IMR-90 (cell line): ENCODE results near the gene RABL2B. TPM values are rescaled to one million over a fixed set of nuclear protein-coding genes. Genes with fewer than 3 reads are reported as not detected.

Experiments used
- ATAC-seq: fragments of 200-7000 bp; cut with Tn5 transposase; 2 replicates; pipeline ENCODE4 v1.9.1; 2020; ENCODE audit warnings: low read depth, mild to moderate bottlenecking, moderate library complexity
- BruUV-seq: library from RNA; stranded (reverse); fragments of 400-500 nt; replicated peaks from 2 replicates; lab custom pipeline; 2021; lab: Mats Ljungman, UMichigan
- CTCF ChIA-PET: fragments of 300-600 bp; formaldehyde crosslinking; extraction: SDS; loops from one replicate; lab custom pipeline; 2021; ENCODE audit warnings: antibody characterized with exemption; lab: Yijun Ruan, JAX
- POLR2A ChIA-PET: fragments of 300-600 bp; sonication (Branson Sonifier 250); formaldehyde crosslinking; loops from one replicate; lab custom pipeline; 2022; ENCODE audit warnings: antibody characterized with exemption; ENCODE audit not compliant: unreplicated experiment; lab: Charles Lee
- DNase-seq: peaks from one replicate; pipeline ENCODE4 v3.0.0; 2013
- H2AFZ ChIP-seq: replicated peaks from 2 replicates; pipeline ENCODE3; 2013; ENCODE audit warnings: low read length, mild to moderate bottlenecking; ENCODE audit not compliant: poor library complexity
- H2AK5ac ChIP-seq: 2 replicates; pipeline ENCODE4 v1.6.1; 2013; ENCODE audit warnings: low read depth, low read length, inconsistent platforms
- H2AK9ac ChIP-seq: replicated peaks from 2 replicates; pipeline ENCODE3; 2013; ENCODE audit warnings: mild to moderate bottlenecking, low read depth, low read length, moderate library complexity; ENCODE audit not compliant: poor library complexity
- H2BK120ac ChIP-seq: 2 replicates; pipeline ENCODE4 v1.6.1; 2013; ENCODE audit warnings: low read depth, low read length, inconsistent platforms
- H2BK15ac ChIP-seq: 3 replicates; pipeline ENCODE4 v1.6.1; 2013; ENCODE audit warnings: low read depth, low read length, inconsistent platforms
- H2BK20ac ChIP-seq: 2 replicates; pipeline ENCODE4 v1.6.1; 2013; ENCODE audit warnings: low read depth, mild to moderate bottlenecking, inconsistent platforms, low read length, moderate library complexity
- H2BK5ac ChIP-seq: 2 replicates; pipeline ENCODE4 v1.6.1; 2013; ENCODE audit warnings: mild to moderate bottlenecking, low read depth, low read length, inconsistent platforms; ENCODE audit not compliant: poor library complexity, severe bottlenecking
- H3K14ac ChIP-seq: replicated peaks from 2 replicates; pipeline ENCODE4 v1.6.1; 2013; ENCODE audit warnings: low read depth, low read length, inconsistent platforms
- H3K18ac ChIP-seq: 2 replicates; pipeline ENCODE4 v1.6.1; 2013; ENCODE audit warnings: low read depth, low read length, control low read depth
- H3K23ac ChIP-seq: 2 replicates; pipeline ENCODE4 v1.6.1; 2013; ENCODE audit warnings: low read depth, low read length, inconsistent platforms
- H3K27ac ChIP-seq: 2 replicates; pipeline ENCODE4 v1.5.1; 2013; ENCODE audit warnings: mild to moderate bottlenecking, control low read depth, low read length; ENCODE audit not compliant: insufficient read depth
- H3K27me3 ChIP-seq: 2 replicates; pipeline ENCODE4 v1.6.1; 2013; ENCODE audit warnings: low read length; ENCODE audit not compliant: control insufficient read depth, insufficient read depth
- H3K36me3 ChIP-seq: 2 replicates; pipeline ENCODE4 v1.6.1; 2013; ENCODE audit warnings: low read length, mixed read lengths; ENCODE audit not compliant: control insufficient read depth, insufficient read depth
- H3K4ac ChIP-seq: 2 replicates; pipeline ENCODE4 v1.6.1; 2013; ENCODE audit warnings: low read depth, low read length, inconsistent platforms
- H3K4me1 ChIP-seq: 2 replicates; pipeline ENCODE4 v1.6.1; 2013; ENCODE audit warnings: low read length, mixed read lengths; ENCODE audit not compliant: control insufficient read depth, insufficient read depth
- H3K4me2 ChIP-seq: 2 replicates; pipeline ENCODE4 v1.6.1; 2013; ENCODE audit warnings: low read depth, mild to moderate bottlenecking, control low read depth, low read length, moderate library complexity
- H3K4me3 ChIP-seq: 2 replicates; pipeline ENCODE4 v1.5.1; 2013; ENCODE audit warnings: low read depth, mild to moderate bottlenecking, control low read depth, low read length, moderate library complexity; ENCODE audit not compliant: insufficient read depth
- H3K56ac ChIP-seq: 2 replicates; pipeline ENCODE4 v1.6.1; 2013; ENCODE audit warnings: low read length, inconsistent platforms; ENCODE audit not compliant: insufficient read depth; ENCODE audit errors: extremely low read depth
- H3K79me1 ChIP-seq, 2 experiments: 2 replicates each; pipeline ENCODE4 v1.6.1; 2013; ENCODE audit warnings: low read length in 2 of 2, inconsistent platforms in 1 of 2, low read depth in 1 of 2
- H3K9ac ChIP-seq: 2 replicates; pipeline ENCODE4 v1.6.1; 2013; ENCODE audit warnings: low read depth, low read length, control low read depth
- H3K9me1 ChIP-seq: 2 replicates; pipeline ENCODE4 v1.6.1; 2013; ENCODE audit warnings: low read length, inconsistent platforms; ENCODE audit not compliant: insufficient read depth
- H3K9me3 ChIP-seq: 2 replicates; pipeline ENCODE4 v1.6.1; 2013; ENCODE audit warnings: low read length; ENCODE audit not compliant: control insufficient read depth, insufficient read depth
- H4K20me1 ChIP-seq: 2 replicates; pipeline ENCODE4 v1.6.1; 2013; ENCODE audit warnings: low read length, inconsistent platforms; ENCODE audit not compliant: insufficient read depth
- H4K5ac ChIP-seq: 2 replicates; pipeline ENCODE4 v1.6.1; 2013; ENCODE audit warnings: mild to moderate bottlenecking, low read depth, low read length, control low read depth
- H4K8ac ChIP-seq, 2 experiments: 2 replicates each; pipeline ENCODE4 v1.6.1; 2013; ENCODE audit warnings: low read depth in 2 of 2, low read length in 2 of 2, control low read depth in 1 of 2, inconsistent platforms in 1 of 2
- H4K91ac ChIP-seq: 2 replicates; pipeline ENCODE4 v1.6.1; 2013; ENCODE audit warnings: low read depth, low read length, inconsistent platforms; ENCODE audit not compliant: insufficient read depth
- BHLHE40 ChIP-seq: fragments of 150-350 bp; IDR thresholded peaks from 2 replicates; pipeline ENCODE4 v1.6.1; 2016; ENCODE audit warnings: mild to moderate bottlenecking, low read depth, low read length
- FOS ChIP-seq: fragments of 150-350 bp; IDR thresholded peaks from 2 replicates; pipeline ENCODE4 v1.6.1; 2016; ENCODE audit warnings: low read depth, low read length
- MAFK ChIP-seq: IDR thresholded peaks from 2 replicates; pipeline ENCODE4 v1.6.1; 2012; ENCODE audit warnings: low read depth, low read length, improper control_type of control experiment
- WGBS, 2 experiments: methylation state at CpG; one replicate each; pipeline versions ENCODE4 v1.1.5 to v1.1.7; 2013; ENCODE audit warnings: missing lambda C conversion rate in 2 of 2; ENCODE audit not compliant: insufficient read length in 1 of 2; ENCODE audit errors: extremely low coverage in 2 of 2; 5-methylcytosine and 5-hydroxymethylcytosine counted together
- dilution Hi-C: fragments of 300-500 bp; cut with HindIII; formaldehyde crosslinking; loops from one replicate; pipeline ENCODE4 v1.14.3; 2018; ENCODE audit warnings: low sequenced_read_pairs; ENCODE audit not compliant: unreplicated experiment
- in situ Hi-C: fragments of 300-500 bp; cut with MboI; formaldehyde crosslinking; loops from 3 replicates; pipeline ENCODE4 v1.14.3; 2019; ENCODE audit warnings: low sequenced_read_pairs, inconsistent platforms, mixed read lengths
- intact Hi-C: fragments of 100-400 bp; cut with micrococcal nuclease; formaldehyde crosslinking; loops from 2 replicates; pipeline ENCODE4 v1.10.0; 2022
- polyA plus RNA-seq, 3 experiments: library from polyadenylated mRNA; depleted of rRNA; stranded (reverse); fragments of >200 nt; gene quantifications; 2 replicates each; pipeline ENCODE4 v1.2.3, GENCODE V29; 2012; ENCODE audit warnings: low replicate concordance in 1 of 3
- total RNA-seq: library from RNA; depleted of rRNA; stranded (reverse); fragments of >200 nt; gene quantifications from 2 replicates; pipeline ENCODE4 v1.2.3, GENCODE V29; 2012

RABL2B gene
- total and polyA plus RNA-seq, 2 of the 4 experiments (the other 2 are of a cell fraction): 8.4 to 23.3 TPM

DNA sequence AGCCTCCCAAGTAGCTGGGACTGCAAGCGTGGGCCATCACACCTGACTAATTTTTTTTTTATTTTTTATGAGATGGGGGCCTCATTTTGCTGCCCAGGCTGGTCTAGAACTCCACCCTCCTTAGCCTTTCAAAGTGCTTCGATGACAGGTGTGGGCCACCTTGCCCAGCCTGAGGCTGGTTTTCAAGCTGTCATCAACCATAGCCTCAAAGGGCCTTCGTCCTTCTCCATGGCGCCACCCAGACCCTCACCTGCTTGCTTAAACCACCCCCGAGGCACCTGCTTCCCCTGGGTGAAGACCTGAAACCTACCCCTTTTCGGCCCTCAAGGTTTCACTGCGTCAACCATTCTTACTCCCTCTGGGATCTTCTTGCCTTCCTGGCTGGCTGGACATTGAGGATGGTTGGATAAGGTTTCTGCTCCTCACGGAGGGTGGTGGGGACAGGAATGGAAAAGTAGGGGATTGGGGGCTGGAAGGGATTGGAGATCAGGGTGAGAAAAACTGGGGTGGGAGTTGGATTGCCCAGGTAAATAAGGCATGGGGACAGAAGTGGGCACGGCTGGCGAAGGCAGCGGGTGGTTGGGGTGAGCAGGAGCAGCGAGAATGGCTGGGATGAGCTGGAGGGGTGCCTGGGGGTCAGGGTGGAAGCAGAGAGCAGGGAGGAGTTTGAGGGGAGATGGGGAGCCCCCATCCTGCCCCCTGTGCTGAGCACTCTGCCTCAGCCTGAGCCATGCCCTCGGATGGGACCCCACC lies 48.3 kb downstream of the RABL2B start:
- in situ Hi-C loops: no loop called here

More for the DNA sequence above, 48.3 kb downstream of the RABL2B start:
- Histone ChIP-seq H4K91ac (no peak overlapping the region), H3K18ac (no peak overlapping the region), H3K4me2 (no peak overlapping the region), H3K36me3 (no peaks in the 10 kb centered on the region), H3K14ac (no peak overlapping the region), H2AFZ (no peak overlapping the region), H3K4me3 (no peak overlapping the region), H3K56ac (no peak overlapping the region), H3K27ac (no peak overlapping the region), H4K20me1 (0 out of 2 replicates have a peak, but pooled peaks cover 5% of the 10 kb centered on the region), H4K8ac (no peak overlapping the region), H3K9me3 (no peaks in the 10 kb centered on the region), H2BK5ac (no peak overlapping the region), H2BK15ac (no peak overlapping the region), H2AK9ac (no peak overlapping the region), H3K23ac (no peak overlapping the region), H3K79me1 (no peaks in the 10 kb centered on the region), H3K27me3 (peaks cover 28% of the 10 kb centered on the region), H4K5ac (no peak overlapping the region), H3K4me1 (peaks cover 7% of the 10 kb centered on the region), H2BK120ac (no peak overlapping the region), H2AK5ac (no peak overlapping the region), H2BK20ac (no peak overlapping the region), H3K9ac (no peak overlapping the region), H3K4ac (no peak overlapping the region), H3K9me1 (no peaks in the 10 kb centered on the region)
- DNase-seq (no peak), ATAC-seq (no peak)
- CTCF ChIA-PET: no interaction called here
- POLR2A ChIA-PET: no interaction called here
- BruUV-seq: no TSS peak
- WGBS, 2 experiments: 100% methylated on average over 1 of the region's 13 CpGs; no CpG with 5 or more reads in 1 of the 2 experiments
- dilution Hi-C loops: no loop called here
- intact Hi-C loops: no loop called here
- TF ChIP-seq FOS (no peak), MAFK (no peak), BHLHE40 (no peak)
